Spleen (tissue), 11 donors: Measurements from ENCODE around the gene CPNE6. TPM values are rescaled to one million over a fixed set of nuclear protein-coding genes. Genes with fewer than 3 reads are reported as not detected.
A peak's percentile ranks its signal among the peaks of the same experiment; 100 is the strongest.
"Not testable (repeated sequence)": the region's sequence is repeated elsewhere in the genome, so short reads cannot be mapped to it uniquely, and the experiment has no call there.

ENCODE experiments used
- DNase-seq: peaks from one replicate; pipeline ENCODE4 v3.0.0-alpha.2; 2020
- H3K27ac ChIP-seq, 8 donors: fragments of 200-600 bp; sonication (generic) in 7 of 8; 1 replicate in 4 of 8; 2 replicates in 4 of 8; pipeline versions ENCODE4 v1.5.0 to v1.8.0; 2016 to 2021; ENCODE audit warnings: inconsistent platforms in 4 of 8, mild to moderate bottlenecking in 4 of 8, moderate library complexity in 1 of 8
- H3K27me3 ChIP-seq, 7 donors: fragments of 200-600 bp; sonication (generic) in 6 of 7; replicated peaks in 1 of 7; 1 replicate in 4 of 7; 2 replicates in 3 of 7; pipeline versions ENCODE4 v1.5.0 to v1.8.0; 2016 to 2021; ENCODE audit warnings: inconsistent platforms in 3 of 7, mild to moderate bottlenecking in 1 of 7
- H3K36me3 ChIP-seq, 6 donors: fragments of 200-600 bp; sonication (generic) in 5 of 6; 1 replicate in 4 of 6; 2 replicates in 2 of 6; pipeline versions ENCODE4 v1.5.0 to v1.8.0; 2016 to 2021; ENCODE audit warnings: inconsistent platforms in 2 of 6
- H3K4me1 ChIP-seq, 6 donors: fragments of 200-600 bp; sonication (generic) in 5 of 6; 1 replicate in 3 of 6; 2 replicates in 3 of 6; pipeline versions ENCODE4 v1.5.0 to v1.8.0; 2016 to 2021; ENCODE audit warnings: inconsistent platforms in 3 of 6
- H3K4me3 ChIP-seq, 8 donors: fragments of 200-600 bp; sonication (generic) in 7 of 8; 1 replicate in 4 of 8; 2 replicates in 4 of 8; pipeline versions ENCODE4 v1.5.0 to v1.8.0; 2016 to 2021; ENCODE audit warnings: inconsistent platforms in 4 of 8, mild to moderate bottlenecking in 4 of 8, moderate library complexity in 2 of 8
- H3K9me3 ChIP-seq, 8 donors: fragments of 200-600 bp; sonication (generic) in 7 of 8; 1 replicate in 4 of 8; 2 replicates in 4 of 8; pipeline versions ENCODE4 v1.5.0 to v1.8.0; 2016 to 2021; ENCODE audit warnings: inconsistent platforms in 4 of 8
- POLR2A ChIP-seq, 3 donors: fragments of 450-650 bp; IDR thresholded peaks; one replicate each; pipeline ENCODE4 v1.5.1; 2017; ENCODE audit warnings: antibody characterized with exemption in 3 of 3, mild to moderate bottlenecking in 1 of 3
- POLR2AphosphoS5 ChIP-seq, 3 donors: sonication (generic); formaldehyde crosslinking; IDR thresholded peaks; one replicate each; pipeline ENCODE4 v1.5.1; 2017; ENCODE audit warnings: antibody characterized with exemption in 3 of 3
- whole genome bisulfite sequencing, 5 donors: extraction: QIAGEN DNeasy Blood & Tissue Kit in 3 of 5; methylation state at CpG; one replicate each; pipeline versions ENCODE4 v1.1.5 to v1.1.7; 2013 to 2018; 5-methylcytosine and 5-hydroxymethylcytosine counted together
- intact Hi-C: fragments of 100-400 bp; cut with DNase I; formaldehyde crosslinking; loops from one replicate; pipeline ENCODE4 v1.15.0; 2023; ENCODE audit warnings: low total_unique reads
- polyA plus RNA-seq, 3 donors: library from polyadenylated mRNA; stranded (reverse); fragments of 200-250 nt; gene quantifications; one replicate each; pipeline ENCODE4 v1.2.1, GENCODE V29; 2013
- total RNA-seq, 7 donors: library from RNA; depleted of rRNA in 3 of 7; stranded (reverse); fragments of >200 nt in 3 of 7; fragmentation: NEBNext Ultra II Directional in 4 of 7; extraction: Animal tissue kit (Norgen Biotek cat#: 25700) in 4 of 7; gene quantifications; one replicate each; pipeline versions ENCODE4 v1.1.0 to v1.2.1, GENCODE V29; 2016 to 2021
- TF ChIP-seq, protein P1 (sequence below), 11 experiments: fragments of 200-600 bp in 7 of 11; fragments of 450-650 bp in 4 of 11; sonication (generic) in 4 of 11; IDR thresholded peaks in 8 of 11; conservative IDR thresholded peaks in 3 of 11; 1 replicate in 7 of 11; 2 replicates in 4 of 11; pipeline versions ENCODE4 v1.4.0 to v1.8.0; 2016 to 2021; ENCODE audit warnings: antibody characterized with exemption in 11 of 11, inconsistent platforms in 4 of 11, mild to moderate bottlenecking in 1 of 11
- donor health status: healthy with polysubstance abuse.
- donor health status: DM: no; HTN: no; CAD: no; lungs with moderate emphysema.
- donor health status: DM: no; HTN: no; CAD: no.
- donor health status: Bipolar disorder and iron deficiency.
- donor health status: healthy.
- donor health status: DM: no; HTN: no; CAD: no.
- donor health status: DM: yes; HTN: yes; CAD: no.

Gene CPNE6
- total and polyA plus RNA-seq, 10 donors: 0.03 to 0.13 TPM; not detected in 8

- H3K9me3 ChIP-seq: peaks cover 0 to 18% (median 16%) of the 10 kb centered on the region in 8 donors
- peaks cover 0 to 48% (median 5%) of the 10 kb centered on the region in 6 donors for H3K4me1 ChIP-seq
- no peaks in the 10 kb centered on the region for H3K27me3 ChIP-seq
- H3K36me3 ChIP-seq: no peaks in the 10 kb centered on the region
- peak overlapping the region; percentile 6 to 89 (median 87) for H3K27ac ChIP-seq
- peak; percentile 33 to 55 (median 42) for TF ChIP-seq POLR2AphosphoS5 (IDR thresholded peaks at IDR 0.05)
- TF ChIP-seq, protein P1, sequence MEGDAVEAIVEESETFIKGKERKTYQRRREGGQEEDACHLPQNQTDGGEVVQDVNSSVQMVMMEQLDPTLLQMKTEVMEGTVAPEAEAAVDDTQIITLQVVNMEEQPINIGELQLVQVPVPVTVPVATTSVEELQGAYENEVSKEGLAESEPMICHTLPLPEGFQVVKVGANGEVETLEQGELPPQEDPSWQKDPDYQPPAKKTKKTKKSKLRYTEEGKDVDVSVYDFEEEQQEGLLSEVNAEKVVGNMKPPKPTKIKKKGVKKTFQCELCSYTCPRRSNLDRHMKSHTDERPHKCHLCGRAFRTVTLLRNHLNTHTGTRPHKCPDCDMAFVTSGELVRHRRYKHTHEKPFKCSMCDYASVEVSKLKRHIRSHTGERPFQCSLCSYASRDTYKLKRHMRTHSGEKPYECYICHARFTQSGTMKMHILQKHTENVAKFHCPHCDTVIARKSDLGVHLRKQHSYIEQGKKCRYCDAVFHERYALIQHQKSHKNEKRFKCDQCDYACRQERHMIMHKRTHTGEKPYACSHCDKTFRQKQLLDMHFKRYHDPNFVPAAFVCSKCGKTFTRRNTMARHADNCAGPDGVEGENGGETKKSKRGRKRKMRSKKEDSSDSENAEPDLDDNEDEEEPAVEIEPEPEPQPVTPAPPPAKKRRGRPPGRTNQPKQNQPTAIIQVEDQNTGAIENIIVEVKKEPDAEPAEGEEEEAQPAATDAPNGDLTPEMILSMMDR (IDR thresholded peaks at IDR 0.05 in 8 of 11, conservative IDR thresholded peaks at IDR 0.05 in 3 of 11): peak in 10 of 11 experiments; percentile 27 to 78 (median 64)
- no peak for TF ChIP-seq POLR2A (IDR thresholded peaks at IDR 0.05)
- intact Hi-C loops: no loop called here
- DNase-seq: peak; percentile 91
- 0 to 1% (median 1%) methylated on average over 35 to 50 of the region's 50 CpGs for WGBS, 5 donors
- peak overlapping the region; percentile 25 to 83 (median 56) for H3K4me3 ChIP-seq
Measured at GRCh38 chr14:24036169-24036962, 35.0 kb upstream of the CPNE6 start.

DNA sequence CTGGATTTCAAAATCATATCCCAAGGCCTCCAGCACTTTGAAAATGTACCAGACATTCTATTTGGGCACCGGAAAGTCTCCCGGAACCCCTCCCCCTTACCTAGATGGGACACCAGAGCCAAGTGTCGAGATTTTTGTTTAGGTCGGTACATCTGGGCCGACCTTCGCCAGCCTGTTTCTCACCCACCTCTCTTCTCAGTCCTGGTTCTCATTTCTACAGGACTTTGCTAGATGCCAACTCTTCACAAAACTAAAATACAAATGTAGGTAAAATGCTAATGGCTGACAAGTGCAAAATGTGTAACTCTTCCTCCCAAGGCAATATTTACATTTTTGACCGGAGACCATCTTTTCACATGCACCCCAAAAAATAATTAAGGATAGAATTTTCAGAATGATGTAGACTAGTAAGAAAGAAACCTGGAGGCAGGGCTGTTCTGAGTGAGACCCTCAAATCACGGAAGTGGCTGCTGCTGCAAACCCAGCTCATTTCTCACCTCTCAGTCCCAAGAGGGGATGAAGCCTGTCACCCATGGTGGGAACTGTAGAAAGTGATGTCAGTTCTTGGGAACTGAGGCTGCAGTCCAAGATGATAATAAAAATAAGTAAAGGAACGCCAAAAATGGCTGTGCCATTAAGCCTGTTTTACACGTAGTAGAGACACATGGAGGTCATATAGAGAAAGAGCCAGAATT lies 34.3 kb upstream of the CPNE6 start:
- intact Hi-C loops, H3K27me3 ChIP-seq, DNase-seq, H3K36me3 ChIP-seq: not testable (repeated sequence)
- Histone ChIP-seq H3K4me1 (peaks cover 0 to 48% (median 5%) of the 10 kb centered on the region in 6 donors), H3K4me3 (peak overlapping the region in 7 of 8 donors; percentile 50 to 83 (median 59)), H3K27ac (peak overlapping the region in 7 of 8 donors; percentile 74 to 89 (median 88)), H3K9me3 (peaks cover 0 to 11% (median 9%) of the 10 kb centered on the region in 8 donors)
- TF ChIP-seq, protein P1 (IDR thresholded peaks at IDR 0.05 in 8 of 11, conservative IDR thresholded peaks at IDR 0.05 in 3 of 11): peak in 1 of 11 experiments; percentile 1
- WGBS, 5 donors: 35 to 48% (median 42%) methylated on average over 10 of the region's 10 CpGs

GRCh38 chr14:24037658-24038037 lies 33.7 kb upstream of the CPNE6 start:
- peak; percentile 72 for DNase-seq
- no peak overlapping the region for H3K27ac ChIP-seq
- intact Hi-C loops: no loop called here
- TF ChIP-seq POLR2A (IDR thresholded peaks at IDR 0.05): no peak
- no peak for TF ChIP-seq POLR2AphosphoS5 (IDR thresholded peaks at IDR 0.05)
- TF ChIP-seq, protein P1 (IDR thresholded peaks at IDR 0.05 in 8 of 11, conservative IDR thresholded peaks at IDR 0.05 in 3 of 11): no peak
- H3K4me3 ChIP-seq: no peak overlapping the region
- no peaks in the 10 kb centered on the region for H3K27me3 ChIP-seq
- WGBS, 5 donors: 69 to 89% (median 83%) methylated on average over 13 to 14 of the region's 14 CpGs
- peaks cover 0 to 48% (median 5%) of the 10 kb centered on the region in 6 donors for H3K4me1 ChIP-seq
- H3K36me3 ChIP-seq: no peaks in the 10 kb centered on the region
- peaks cover 0 to 5% (median 3%) of the 10 kb centered on the region in 8 donors for H3K9me3 ChIP-seq

DNA sequence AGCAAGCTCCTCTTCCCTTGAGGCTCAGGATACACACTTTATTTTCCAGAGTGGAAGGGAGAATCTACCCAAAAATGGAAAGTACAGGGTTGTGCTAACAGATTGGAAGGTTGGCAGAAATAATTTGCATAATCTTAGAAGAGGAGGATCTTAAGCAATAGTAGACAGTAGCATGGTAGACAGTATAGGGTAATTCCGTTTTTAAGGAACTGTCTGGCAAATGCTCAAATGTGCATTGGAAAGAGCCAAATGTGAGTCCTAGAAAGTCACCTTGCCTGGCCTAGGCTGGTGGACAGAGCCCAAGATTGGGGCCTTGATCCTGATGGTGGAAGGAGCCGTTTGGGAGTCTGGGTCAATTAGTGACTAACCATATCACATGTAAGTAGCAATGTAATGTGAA lies 32.7 kb upstream of the CPNE6 start:
- H3K4me3 ChIP-seq: no peak overlapping the region
- no peak overlapping the region for H3K27ac ChIP-seq
- H3K27me3 ChIP-seq: no peaks in the 10 kb centered on the region
- H3K9me3 ChIP-seq: no peaks in the 10 kb centered on the region
- H3K4me1 ChIP-seq: peaks cover 0 to 38% (median 5%) of the 10 kb centered on the region in 6 donors
- intact Hi-C loops: no loop called here
- TF ChIP-seq, protein P1 (IDR thresholded peaks at IDR 0.05 in 8 of 11, conservative IDR thresholded peaks at IDR 0.05 in 3 of 11): no peak
- TF ChIP-seq POLR2AphosphoS5 (IDR thresholded peaks at IDR 0.05): no peak
- TF ChIP-seq POLR2A (IDR thresholded peaks at IDR 0.05): no peak
- no peaks in the 10 kb centered on the region for H3K36me3 ChIP-seq
- no peak for DNase-seq
- WGBS, 5 donors: 59 to 87% (median 71%) methylated on average over 2 of the region's 2 CpGs
